ENCODE data around the gene ASXL1.
"Not testable (repeated sequence)": the region's sequence is repeated elsewhere in the genome, so short reads cannot be mapped to it uniquely, and the experiment has no call there.

Gene ASXL1

DNA sequence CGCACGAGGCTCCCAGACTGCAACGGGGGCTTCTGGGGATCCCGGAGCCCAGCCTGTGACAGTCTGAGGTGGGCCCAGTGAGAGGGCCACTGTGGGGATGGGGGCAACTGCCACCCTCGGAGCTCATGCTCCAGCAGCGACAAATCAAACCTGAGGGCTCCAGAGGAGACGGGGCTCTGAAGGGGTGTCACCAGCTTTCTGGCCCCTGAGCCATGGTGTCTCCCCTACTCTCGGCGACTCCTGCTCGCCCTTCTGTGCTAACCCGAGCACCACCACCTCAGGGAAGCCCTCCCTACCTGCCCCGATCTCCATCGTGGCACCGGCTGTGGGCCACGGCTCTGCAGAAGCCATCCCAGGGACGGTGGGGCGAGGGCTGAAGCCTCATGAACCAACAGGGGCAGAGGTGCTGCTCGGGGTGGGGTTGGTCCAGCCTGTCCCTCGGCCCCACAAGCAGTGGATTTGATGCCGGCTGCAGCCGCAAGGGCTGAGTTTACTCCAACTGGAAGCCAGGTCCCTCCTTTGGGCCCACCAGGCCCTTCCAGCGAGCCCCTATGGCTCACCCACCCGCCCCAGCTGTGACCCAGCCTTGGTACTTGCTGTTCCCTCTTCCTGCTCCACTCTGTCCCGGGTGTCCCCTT lies 102.7 kb downstream of the ASXL1 start:
- H3K4me3 ChIP-seq (ENCODE audit: low read depth, low read length): no peak overlapping the region
- TF ChIP-seq CTCF (IDR thresholded peaks at IDR 0.05; ENCODE audit: borderline replicate concordance, insufficient read depth, low read depth, low read length): no peak

DNA sequence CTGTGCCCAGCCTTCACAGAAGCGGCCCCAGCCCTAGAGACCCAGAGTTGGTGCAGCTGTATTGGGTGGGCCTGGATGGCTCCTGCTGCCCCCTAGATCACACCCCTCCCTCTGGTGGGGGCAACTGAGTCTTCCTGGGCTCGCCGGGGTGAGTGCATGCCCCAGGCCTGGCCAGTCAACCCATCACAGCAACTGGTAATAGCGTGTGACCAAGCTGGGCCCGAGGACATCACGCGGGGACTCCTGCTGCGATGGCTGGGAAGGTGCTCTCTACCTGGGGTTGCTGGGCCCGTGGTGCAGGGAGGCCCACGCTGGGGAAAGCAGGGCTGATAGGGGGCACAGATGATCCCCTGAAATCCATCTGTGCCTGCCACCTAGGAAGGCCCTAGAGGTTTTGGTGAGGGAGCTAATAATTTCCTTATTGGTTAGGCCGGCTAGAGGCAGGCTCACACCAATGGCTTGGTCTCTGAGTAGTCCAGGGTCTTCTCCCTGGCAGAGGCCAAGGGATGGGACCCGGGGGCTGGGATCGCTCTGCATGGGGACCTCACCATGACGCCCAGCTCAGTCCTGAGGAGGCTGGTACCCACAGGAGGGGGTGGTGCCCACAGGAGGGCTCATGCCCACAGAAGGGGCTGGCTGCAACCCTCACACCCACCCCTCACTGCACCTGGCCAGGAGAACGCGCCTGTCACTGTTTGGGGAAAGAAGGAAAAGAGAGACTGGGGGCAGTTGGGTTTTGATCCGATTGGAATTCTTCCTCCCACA lies 103.9 kb downstream of the ASXL1 start:
- H3K4me3 ChIP-seq (ENCODE audit: low read depth, low read length): no peak overlapping the region
- no peak for TF ChIP-seq CTCF (IDR thresholded peaks at IDR 0.05; ENCODE audit: borderline replicate concordance, insufficient read depth, low read depth, low read length)

- no peak overlapping the region for H3K4me3 ChIP-seq (ENCODE audit: low read depth, low read length)
- no peak for TF ChIP-seq CTCF (IDR thresholded peaks at IDR 0.05; ENCODE audit: borderline replicate concordance, insufficient read depth, low read depth, low read length)
Measured at GRCh38 chr20:32462900-32463641, 104.9 kb downstream of the ASXL1 start.

DNA sequence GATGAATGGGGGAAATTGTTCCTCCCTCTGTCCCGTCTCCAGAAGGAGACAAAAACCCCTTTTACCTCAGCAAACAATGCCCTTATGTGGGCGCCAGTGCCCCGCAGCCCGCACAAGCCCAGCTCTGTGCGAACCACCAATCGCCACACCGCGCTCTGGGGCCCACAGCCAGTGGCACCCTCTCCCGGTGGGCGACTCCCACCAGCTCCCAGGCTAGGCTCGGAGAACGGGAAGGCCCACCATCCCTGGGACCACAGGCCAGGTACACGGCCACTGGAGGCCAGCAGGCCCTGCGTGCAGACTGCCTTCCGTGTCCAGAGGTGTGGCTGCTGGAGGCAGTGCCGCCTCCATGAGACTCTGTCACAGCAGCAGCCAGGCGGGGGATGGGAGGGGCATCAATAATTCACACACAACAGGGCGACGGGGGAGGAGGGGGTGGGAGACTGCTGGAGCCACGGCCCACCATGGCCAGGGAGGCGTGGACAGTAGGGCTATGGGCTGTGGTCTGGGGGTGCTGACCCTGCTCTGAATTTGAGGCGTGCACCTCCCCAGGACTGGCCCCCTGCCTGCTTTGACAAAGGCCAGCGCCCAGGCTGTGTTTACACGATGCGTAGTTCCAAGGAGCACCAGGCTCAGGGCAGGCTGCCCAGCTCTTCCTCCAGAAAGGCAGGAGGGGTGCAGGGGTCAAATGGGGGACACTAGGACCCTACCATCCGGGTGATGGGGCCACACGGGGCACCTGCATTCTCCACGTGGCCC lies 105.7 kb downstream of the ASXL1 start:
- no peak overlapping the region for H3K4me3 ChIP-seq (ENCODE audit: low read depth, low read length)
- TF ChIP-seq CTCF (IDR thresholded peaks at IDR 0.05; ENCODE audit: borderline replicate concordance, insufficient read depth, low read depth, low read length): no peak

GRCh38 chr20:32464401-32465091 lies 106.4 kb downstream of the ASXL1 start:
- no peak for TF ChIP-seq CTCF (IDR thresholded peaks at IDR 0.05; ENCODE audit: borderline replicate concordance, insufficient read depth, low read depth, low read length)

DNA sequence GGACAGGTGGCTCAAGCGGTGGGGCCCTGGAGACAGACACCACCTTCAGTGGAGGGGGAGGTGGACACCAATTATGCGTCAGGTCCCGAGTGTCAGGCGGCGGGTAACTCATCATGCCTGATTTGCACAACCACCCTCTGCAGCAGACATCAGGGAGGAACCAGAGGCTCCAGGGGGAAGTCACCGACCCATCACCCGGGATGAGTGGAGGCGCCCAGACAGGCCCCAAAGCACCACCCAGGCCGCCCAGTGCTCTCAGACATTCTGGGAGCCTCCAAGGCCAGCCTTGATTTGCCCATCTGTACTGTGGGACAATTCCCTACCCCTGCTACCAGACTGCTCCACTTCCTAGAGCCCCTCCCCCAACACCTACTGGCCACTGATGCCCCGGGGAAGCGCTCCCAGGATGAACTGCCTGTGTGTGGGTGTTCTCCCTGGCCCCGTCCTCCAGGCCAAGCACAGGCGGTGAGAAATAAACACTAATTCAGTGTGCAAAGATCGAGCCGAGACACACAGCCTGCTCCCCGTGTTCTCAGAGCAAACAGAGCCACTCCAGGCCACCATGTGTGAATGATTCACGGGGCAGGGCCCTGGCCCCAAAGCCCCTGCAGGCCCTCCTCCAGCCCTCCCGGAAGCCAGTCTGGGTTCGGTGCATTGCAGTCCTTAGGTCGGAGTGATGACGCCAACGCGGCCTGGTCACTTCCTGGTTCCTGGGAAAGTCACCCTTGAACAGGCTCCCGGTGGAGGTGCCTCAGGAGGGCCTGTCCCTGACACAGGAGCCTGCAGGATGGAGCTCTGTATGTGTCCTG lies 107.2 kb downstream of the ASXL1 start:
- H3K4me3 ChIP-seq (ENCODE audit: low read depth, low read length): no peak overlapping the region
- no peak for TF ChIP-seq CTCF (IDR thresholded peaks at IDR 0.05; ENCODE audit: borderline replicate concordance, insufficient read depth, low read depth, low read length)

More at GRCh38 chr20:32464401-32465091, 106.4 kb downstream of the ASXL1 start:
- H3K4me3 ChIP-seq (ENCODE audit: low read depth, low read length): no peak overlapping the region

GRCh38 chr20:32465901-32466675 lies 108.0 kb downstream of the ASXL1 start:
- H3K4me3 ChIP-seq (ENCODE audit: low read depth, low read length): not testable (repeated sequence)

Data from GM12875 (cell line).